Activated CD8-positive, alpha-beta memory T cell treated with anti-CD3 and anti-CD28 coated beads, Interleukin-2, amount 50 U/mL, for 1 hour (primary cell): ENCODE results near the gene PGAP6.
"Not testable (repeated sequence)": the region's sequence is repeated elsewhere in the genome, so short reads cannot be mapped to it uniquely, and the experiment has no call there.

ENCODE experiments used
- DNase-seq: peaks from one replicate; pipeline ENCODE4 v3.0.0-alpha.2; 2020; ENCODE audit errors: extremely low read depth

The PGAP6 gene

GRCh38 chr16:401468-402348, 19.9 kb upstream of the PGAP6 start, which contains the start of gene DECR2:
TSS of gene DECR2 (plus strand) at chr16:401885. CDS start at chr16:401964, 79 bp downstream.
- peak; percentile 93 for DNase-seq

- no peak for DNase-seq
Observed at GRCh38 chr16:400061-400591, 18.3 kb upstream of the PGAP6 start.

- no peak for DNase-seq
Observed at GRCh38 chr16:399340-400019, 17.7 kb upstream of the PGAP6 start.

GRCh38 chr16:398561-399339, 17.0 kb upstream of the PGAP6 start:
- no peak for DNase-seq

- no peak for DNase-seq
Observed at GRCh38 chr16:397736-398332, 16.1 kb upstream of the PGAP6 start.

- no peak for DNase-seq
Observed at GRCh38 chr16:397135-397661, 15.4 kb upstream of the PGAP6 start, which contains the start of gene NME4. TSS of gene NME4 (plus strand) at chr16:397199. CDS start at chr16:397223, 24 bp downstream.

- DNase-seq: no peak
Observed at GRCh38 chr16:396605-397004, 14.8 kb upstream of the PGAP6 start.

- no peak for DNase-seq
Observed at GRCh38 chr16:396199-396598, 14.4 kb upstream of the PGAP6 start.

GRCh38 chr16:392450-393030, 10.8 kb upstream of the PGAP6 start:
- no peak for DNase-seq

- peak; percentile 54 for DNase-seq
Observed at GRCh38 chr16:391885-392335, 10.1 kb upstream of the PGAP6 start.

- no peak for DNase-seq
Observed at GRCh38 chr16:389352-389751, 7.6 kb upstream of the PGAP6 start.

GRCh38 chr16:387761-388666, 6.2 kb upstream of the PGAP6 start:
- not testable (repeated sequence) for DNase-seq

- DNase-seq: no peak
Observed at GRCh38 chr16:386641-387156, 4.9 kb upstream of the PGAP6 start.

- DNase-seq: no peak
Observed at GRCh38 chr16:383326-384051, 1.7 kb upstream of the PGAP6 start.

GRCh38 chr16:381012-381788, 578 bp downstream of the PGAP6 start:
- no peak for DNase-seq

- no peak for DNase-seq
Observed at GRCh38 chr16:380762-381011, 1.1 kb downstream of the PGAP6 start.

GRCh38 chr16:379961-380761, 1.6 kb downstream of the PGAP6 start:
- no peak for DNase-seq
